HFFc6 (cell line): Measurements from ENCODE around the gene ORC5. TPM values are rescaled to one million over a fixed set of nuclear protein-coding genes. Genes with fewer than 3 reads are reported as not detected.

Source experiments
- DNase-seq: peaks from one replicate; pipeline ENCODE4 v3.0.0-alpha.2; 2018
- H3K27ac Mint-ChIP-seq: 2 replicates; pipeline ENCODE4 v1.8.0; 2020; ENCODE audit warnings: mild to moderate bottlenecking, mixed read lengths
- H3K27me3 Mint-ChIP-seq: 2 replicates; pipeline ENCODE4 v1.8.0; 2021; ENCODE audit warnings: mild to moderate bottlenecking, moderate library complexity, mixed read lengths; ENCODE audit not compliant: insufficient read depth
- H3K36me3 Mint-ChIP-seq: 2 replicates; pipeline ENCODE4 v1.8.0; 2021; ENCODE audit warnings: low read depth, mixed read lengths
- H3K4me1 Mint-ChIP-seq: 2 replicates; pipeline ENCODE4 v1.8.0; 2020; ENCODE audit warnings: low read depth, mixed read lengths
- H3K4me3 Mint-ChIP-seq: 2 replicates; pipeline ENCODE4 v1.8.0; 2020; ENCODE audit warnings: mild to moderate bottlenecking, moderate library complexity, mixed read lengths
- H3K9me3 Mint-ChIP-seq: 2 replicates; pipeline ENCODE4 v1.8.0; 2020; ENCODE audit warnings: mild to moderate bottlenecking, mixed read lengths
- CTCF ChIP-seq: fragments of 200-600 bp; sonication (generic); IDR thresholded peaks from 2 replicates; pipeline ENCODE4 v1.5.0; 2021; ENCODE audit warnings: antibody characterized with exemption, mild to moderate bottlenecking
- total RNA-seq, 6 experiments: library from RNA; stranded (reverse); fragmentation: NEBNext Ultra II Directional; extraction: Animal tissue kit (Norgen Biotek cat#: 25700); gene quantifications; 2 replicates in 1 of 6; 3 replicates in 5 of 6; pipeline ENCODE4 v1.2.3, GENCODE V29; 2021

The ORC5 gene
- total RNA-seq, 6 experiments from 2014 or later, result 16.7 to 20.7 (median 17.6) TPM

DNA sequence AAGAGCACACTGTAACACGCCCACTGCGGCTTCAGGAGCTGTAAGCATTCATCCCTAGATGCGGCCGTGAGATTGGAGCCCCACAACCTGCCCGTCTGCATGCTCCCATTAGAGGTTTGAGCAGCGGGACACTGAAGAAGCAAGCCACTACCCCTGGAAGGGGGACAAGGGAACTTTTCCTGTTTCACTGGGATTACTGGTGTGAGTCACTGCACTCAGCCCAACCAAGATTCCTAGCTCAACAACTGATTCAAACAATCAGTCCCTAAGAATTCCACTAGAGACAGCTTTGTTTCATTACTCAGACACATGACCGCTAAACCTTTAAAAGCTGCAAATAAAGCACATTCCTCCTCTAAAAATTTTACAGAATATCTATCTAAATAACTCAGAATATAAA is 69.8 kb downstream of the ORC5 start:
- Mint-ChIP-seq H3K4me3 (peak overlapping the region; percentile 52; the same call in 1 of the 2 replicates), H3K36me3 (peaks cover 4% of the 10 kb centered on the region; the same call in 1 of the 2 replicates), H3K9me3 (no peaks in the 10 kb centered on the region), H3K27ac (peak overlapping the region; percentile 66), H3K4me1 (peaks cover 31% of the 10 kb centered on the region), H3K27me3 (no peaks in the 10 kb centered on the region)
- DNase-seq, result peak; percentile 84
- peak; percentile 51 for TF ChIP-seq CTCF

DNA sequence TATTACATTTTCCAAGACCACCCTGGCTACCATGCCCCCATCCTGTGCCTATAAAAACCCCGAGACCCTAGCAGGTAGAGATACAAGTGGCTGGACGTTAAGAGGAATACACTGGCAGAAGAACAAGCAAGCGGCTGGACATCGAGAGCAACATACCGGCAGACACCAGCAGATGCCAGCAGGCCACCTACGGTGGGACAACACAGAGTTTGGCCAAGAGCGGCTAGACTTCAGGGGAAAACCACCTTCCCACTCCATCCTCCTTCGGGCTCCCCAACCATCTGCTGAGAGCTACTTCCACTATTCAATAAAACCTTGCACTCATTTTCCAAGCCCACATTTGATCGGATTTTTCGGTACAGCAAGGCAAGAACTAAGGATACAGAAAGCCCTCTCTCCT is 70.3 kb downstream of the ORC5 start:
- no peak for DNase-seq
- Mint-ChIP-seq H3K36me3 (peaks cover 4% of the 10 kb centered on the region; the same call in 1 of the 2 replicates), H3K4me3 (no peak overlapping the region), H3K9me3 (no peaks in the 10 kb centered on the region), H3K27ac (peak overlapping the region; percentile 66), H3K4me1 (peaks cover 28% of the 10 kb centered on the region), H3K27me3 (no peaks in the 10 kb centered on the region)
- no peak for TF ChIP-seq CTCF

DNA sequence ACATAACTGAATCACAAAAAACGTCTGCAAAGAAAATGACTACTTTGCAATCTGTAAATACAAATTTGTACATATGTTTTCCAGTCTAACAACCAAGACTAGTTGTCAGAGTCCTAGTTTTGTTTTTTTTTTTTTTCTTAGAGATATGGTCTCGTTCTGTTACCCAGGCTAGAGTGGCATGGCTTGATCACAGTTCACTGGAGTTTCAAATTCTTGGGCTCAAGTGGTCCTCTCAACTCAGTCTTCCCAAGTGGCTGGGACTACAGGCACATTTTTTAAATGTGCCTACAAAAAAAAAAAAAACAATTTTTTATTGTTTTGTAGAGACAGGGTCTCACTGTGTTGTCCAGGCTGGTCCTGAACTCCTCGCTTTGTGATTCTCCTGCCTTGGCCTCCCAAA is 70.8 kb downstream of the ORC5 start:
- peaks cover under 1% of the 10 kb centered on the region; the same call in 1 of the 2 replicates for H3K36me3 Mint-ChIP-seq
- H3K4me1 Mint-ChIP-seq, result peaks cover 23% of the 10 kb centered on the region
- no peak for DNase-seq
- no peak overlapping the region for H3K4me3 Mint-ChIP-seq
- H3K27ac Mint-ChIP-seq, result no peak overlapping the region
- H3K27me3 Mint-ChIP-seq, result no peaks in the 10 kb centered on the region
- no peaks in the 10 kb centered on the region for H3K9me3 Mint-ChIP-seq
- TF ChIP-seq CTCF, result no peak

GRCh38 chr7:104136561-104136960 is 71.3 kb downstream of the ORC5 start:
- no peak overlapping the region for H3K4me3 Mint-ChIP-seq
- H3K36me3 Mint-ChIP-seq, result no peaks in the 10 kb centered on the region; the same call in 1 of the 2 replicates
- no peaks in the 10 kb centered on the region for H3K27me3 Mint-ChIP-seq
- TF ChIP-seq CTCF, result no peak
- no peaks in the 10 kb centered on the region for H3K9me3 Mint-ChIP-seq
- DNase-seq, result no peak
- H3K4me1 Mint-ChIP-seq, result peaks cover 22% of the 10 kb centered on the region
- H3K27ac Mint-ChIP-seq, result no peak overlapping the region

DNA sequence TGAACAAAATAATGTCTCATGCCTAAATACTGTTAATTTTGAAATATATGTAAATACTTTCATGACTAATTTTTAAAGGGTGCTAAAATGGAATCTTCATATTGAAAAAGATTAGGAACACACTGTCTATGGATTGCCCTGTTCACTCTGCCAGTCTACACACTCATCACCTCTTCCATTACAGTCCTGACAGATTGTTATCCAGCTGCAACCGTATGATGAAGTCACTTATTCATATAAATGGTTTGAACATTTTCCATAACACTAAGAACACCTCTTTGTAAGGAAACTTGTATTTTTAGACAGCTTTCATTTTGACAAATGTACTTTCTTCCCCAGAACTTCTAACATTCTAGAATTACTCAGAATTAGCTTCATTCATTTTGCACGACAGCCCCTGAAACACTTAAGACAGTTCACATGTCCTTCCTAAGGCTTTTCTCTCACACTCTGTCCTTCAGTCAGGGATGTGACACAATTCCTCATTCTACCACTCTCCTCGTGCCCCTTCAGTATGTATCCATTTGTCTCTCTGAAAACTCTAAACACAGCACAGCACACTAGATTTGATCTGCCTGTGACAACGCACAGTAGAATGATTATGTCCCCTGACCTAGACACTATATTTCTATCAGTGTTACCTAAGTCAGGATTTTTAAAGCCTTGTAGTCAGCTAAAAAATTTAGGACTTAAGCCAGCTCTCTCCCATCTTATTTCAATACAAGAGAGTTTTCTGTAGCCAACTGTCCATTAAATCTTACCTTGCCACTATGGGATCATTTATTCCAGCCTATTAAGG is 71.9 kb downstream of the ORC5 start:
- H3K27ac Mint-ChIP-seq, result no peak overlapping the region
- no peaks in the 10 kb centered on the region for H3K27me3 Mint-ChIP-seq

More for the DNA sequence above, 71.9 kb downstream of the ORC5 start:
- Mint-ChIP-seq H3K36me3 (peaks cover 6% of the 10 kb centered on the region; the same call in 1 of the 2 replicates), H3K4me3 (no peak overlapping the region), H3K4me1 (peaks cover 27% of the 10 kb centered on the region), H3K9me3 (no peaks in the 10 kb centered on the region)
- no peak for DNase-seq
- TF ChIP-seq CTCF, result no peak
